ENCODE results near the gene MFSD8.
"Not testable (repeated sequence)": the region's sequence is repeated elsewhere in the genome, so short reads cannot be mapped to it uniquely, and the experiment has no call there.

Gene MFSD8

GRCh38 chr4:127965062-127965802 is at the start of gene MFSD8, which contains the start of gene ABHD18:
TSS of gene MFSD8 (minus strand) at chr4:127965173. CDS start at chr4:127965133, 40 bp downstream.
TSS of gene ABHD18 (plus strand) at chr4:127965406. CDS start at chr4:127982956, 17,550 bp downstream.
- peak; percentile 97 for DNase-seq

- no peak for DNase-seq
Measured at GRCh38 chr4:128009428-128009827, 44.5 kb upstream of the MFSD8 start.

- no peak for DNase-seq
Measured at GRCh38 chr4:128006592-128006991, 41.6 kb upstream of the MFSD8 start.

- DNase-seq: no peak
Measured at GRCh38 chr4:127997534-127998388, 32.8 kb upstream of the MFSD8 start.

GRCh38 chr4:127996521-127996920 is 31.5 kb upstream of the MFSD8 start:
- DNase-seq: not testable (repeated sequence)

GRCh38 chr4:127995776-127996175 is 30.8 kb upstream of the MFSD8 start:
- DNase-seq: no peak

- DNase-seq: no peak
Measured at GRCh38 chr4:127993151-127993550, 28.2 kb upstream of the MFSD8 start.

- DNase-seq: no peak
Measured at GRCh38 chr4:127988638-127989037, 23.7 kb upstream of the MFSD8 start.

- no peak for DNase-seq
Measured at GRCh38 chr4:127985989-127986388, 21.0 kb upstream of the MFSD8 start.

GRCh38 chr4:127982445-127982844 is 17.5 kb upstream of the MFSD8 start:
- no peak for DNase-seq

- no peak for DNase-seq
Measured at GRCh38 chr4:127978930-127979329, 14.0 kb upstream of the MFSD8 start.

- no peak for DNase-seq
Measured at GRCh38 chr4:127975121-127975770, 10.3 kb upstream of the MFSD8 start.

- not testable (repeated sequence) for DNase-seq
Measured at GRCh38 chr4:127970925-127971324, 6.0 kb upstream of the MFSD8 start.

- no peak for DNase-seq
Measured at GRCh38 chr4:127968586-127968985, 3.6 kb upstream of the MFSD8 start.

GRCh38 chr4:127967141-127967775 is 2.3 kb upstream of the MFSD8 start:
- DNase-seq: no peak

GRCh38 chr4:127965803-127966175 is 816 bp upstream of the MFSD8 start:
- no peak for DNase-seq

GRCh38 chr4:127964426-127965061 is 429 bp downstream of the MFSD8 start:
- not testable (repeated sequence) for DNase-seq

- not testable (repeated sequence) for DNase-seq
Measured at GRCh38 chr4:127963633-127964398, 1.2 kb downstream of the MFSD8 start.

- no peak for DNase-seq
Measured at GRCh38 chr4:127959794-127960193, 5.2 kb downstream of the MFSD8 start.

- no peak for DNase-seq
Measured at GRCh38 chr4:127957105-127957504, 7.9 kb downstream of the MFSD8 start.

- no peak for DNase-seq
Measured at GRCh38 chr4:127936974-127937373, 28.0 kb downstream of the MFSD8 start.

GRCh38 chr4:127931836-127932235 is 33.1 kb downstream of the MFSD8 start:
- DNase-seq: not testable (repeated sequence)

All from KG1 (cell line).